GM23248 (cell line): ENCODE data around the gene GAK. TPM values are rescaled to one million over a fixed set of nuclear protein-coding genes. Genes with fewer than 3 reads are reported as not detected.

Experiments used
- DNase-seq: peaks from one replicate; pipeline ENCODE4 v3.0.0-alpha.2; 2015
- H2AFZ ChIP-seq: fragments of 200-600 bp; sonication (generic); 2 replicates; pipeline ENCODE4 v1.6.1; 2016; ENCODE audit warnings: antibody characterized with exemption
- H3F3A ChIP-seq: fragments of 200-600 bp; sonication (generic); 2 replicates; pipeline ENCODE4 v1.6.1; 2016; ENCODE audit warnings: mild to moderate bottlenecking, antibody characterized with exemption, mixed run types; ENCODE audit not compliant: insufficient read depth
- H3K27ac ChIP-seq: fragments of 200-600 bp; sonication (generic); 2 replicates; pipeline ENCODE4 v1.5.1; 2016; ENCODE audit warnings: mild to moderate bottlenecking
- H3K27me3 ChIP-seq: fragments of 200-600 bp; sonication (generic); replicated peaks from 2 replicates; pipeline ENCODE4 v1.6.1; 2016; ENCODE audit warnings: mild to moderate bottlenecking; ENCODE audit not compliant: insufficient read depth
- H3K36me3 ChIP-seq: fragments of 200-600 bp; sonication (generic); 2 replicates; pipeline ENCODE4 v1.6.1; 2016; ENCODE audit warnings: low read depth, mild to moderate bottlenecking
- H3K4me1 ChIP-seq: fragments of 200-600 bp; sonication (generic); 2 replicates; pipeline ENCODE4 v1.6.1; 2016; ENCODE audit warnings: mild to moderate bottlenecking; ENCODE audit not compliant: insufficient read depth
- H3K4me2 ChIP-seq: fragments of 200-600 bp; sonication (generic); one replicate; pipeline ENCODE4 v1.6.1; 2016; ENCODE audit warnings: mild to moderate bottlenecking; ENCODE audit not compliant: unreplicated experiment
- H3K4me3 ChIP-seq: fragments of 200-600 bp; sonication (generic); 2 replicates; pipeline ENCODE4 v1.5.1; 2016; ENCODE audit warnings: mild to moderate bottlenecking
- H3K79me2 ChIP-seq: fragments of 200-600 bp; sonication (generic); 2 replicates; pipeline ENCODE4 v1.6.1; 2016; ENCODE audit warnings: mild to moderate bottlenecking; ENCODE audit not compliant: insufficient read depth
- H3K9ac ChIP-seq: fragments of 200-600 bp; sonication (generic); 2 replicates; pipeline ENCODE4 v1.6.1; 2016; ENCODE audit warnings: mild to moderate bottlenecking
- H3K9me2 ChIP-seq: fragments of 200-600 bp; sonication (generic); 2 replicates; pipeline ENCODE4 v1.6.1; 2016; ENCODE audit warnings: mixed run types, mild to moderate bottlenecking, moderate library complexity; ENCODE audit not compliant: insufficient read depth
- H3K9me3 ChIP-seq: fragments of 200-600 bp; sonication (generic); one replicate; pipeline ENCODE4 v1.6.1; 2017; ENCODE audit warnings: low read depth
- H4K20me1 ChIP-seq: fragments of 200-600 bp; sonication (generic); 2 replicates; pipeline ENCODE4 v1.6.0; 2016; ENCODE audit not compliant: insufficient read depth
- EZH2 ChIP-seq: fragments of 200-600 bp; sonication (generic); IDR thresholded peaks from 2 replicates; pipeline ENCODE4 v1.6.1; 2018; ENCODE audit warnings: antibody characterized with exemption, mild to moderate bottlenecking; ENCODE audit not compliant: insufficient read depth, poor library complexity, severe bottlenecking
- EZH2phosphoT487 ChIP-seq: fragments of 200-600 bp; sonication (generic); IDR thresholded peaks from 2 replicates; pipeline ENCODE4 v1.6.1; 2018; ENCODE audit warnings: antibody characterized with exemption, moderate library complexity, mild to moderate bottlenecking, low read depth; ENCODE audit not compliant: insufficient read depth
- WGBS, 2 experiments: methylation state at CpG; one replicate each; pipeline ENCODE4 v1.1.6; 2015 to 2017; ENCODE audit warnings: low lambda C conversion rate in 2 of 2, low coverage in 1 of 2; ENCODE audit errors: missing lambda C conversion rate in 2 of 2; 5-methylcytosine and 5-hydroxymethylcytosine counted together
- in situ Hi-C: fragments of 300-500 bp; cut with MboI; formaldehyde crosslinking; loops from 2 replicates; pipeline ENCODE4 v1.15.0; 2020
- polyA plus RNA-seq: library from polyadenylated mRNA; unstranded; fragments of >200 nt; fragmentation: Nextera tagmentation; extraction: Ambion mirVana; gene quantifications from 2 replicates; pipeline ENCODE4 v1.2.1, GENCODE V29; 2016
- total RNA-seq: library from RNA; depleted of rRNA; stranded (reverse); fragments of >200 nt; shearing (Covaris generic); gene quantifications from 2 replicates; pipeline ENCODE4 v1.2.3, GENCODE V29; 2014

Gene GAK
- total and polyA plus RNA-seq, 2 experiments from 2014 or later = 41.1 to 86.7 TPM

DNA sequence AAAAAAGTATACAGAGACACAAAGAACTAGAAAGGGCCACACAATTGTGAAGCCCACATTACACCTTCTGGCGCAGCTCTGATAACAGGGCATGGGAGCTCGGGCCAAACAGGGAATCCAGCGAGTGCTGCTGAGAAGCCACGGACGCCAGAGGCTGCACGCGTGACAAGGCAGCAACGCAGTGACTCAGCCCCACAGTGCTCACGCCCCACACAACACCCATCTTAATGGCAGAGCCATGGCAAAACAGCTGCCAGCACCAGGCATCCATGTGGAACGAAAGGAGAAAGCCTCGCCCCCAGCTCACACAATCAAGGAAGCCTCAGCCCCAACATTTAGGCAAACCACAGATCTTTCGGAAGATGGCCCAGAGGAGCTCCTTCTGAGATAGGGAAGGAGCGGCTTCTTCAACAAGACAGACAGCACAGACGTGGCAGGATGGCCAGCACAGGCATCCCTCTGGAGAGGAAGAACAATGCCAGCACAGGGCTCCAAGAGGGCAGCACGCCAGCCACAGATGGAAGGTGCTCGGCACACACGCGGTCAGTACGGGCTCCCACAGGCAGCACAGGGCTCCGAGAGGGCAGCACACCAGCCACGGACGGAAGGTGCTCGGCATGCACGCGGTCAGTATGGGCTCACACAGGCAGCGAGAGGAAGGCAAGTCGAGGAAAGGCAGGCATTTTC lies 33.1 kb downstream of the GAK start:
- Histone ChIP-seq H2AFZ (no peak overlapping the region), H3K9me2 (no peaks in the 10 kb centered on the region), H3K4me2 (no peak overlapping the region), H3K79me2 (peaks cover 31% of the 10 kb centered on the region; the same call in 1 of the 2 replicates), H3K27me3 (no peaks in the 10 kb centered on the region), H3F3A (no peaks in the 10 kb centered on the region), H3K4me3 (no peak overlapping the region), H3K9me3 (no peaks in the 10 kb centered on the region), H3K36me3 (no peaks in the 10 kb centered on the region; the same call in 1 of the 2 replicates), H3K9ac (no peak overlapping the region), H3K27ac (no peak overlapping the region), H3K4me1 (no peaks in the 10 kb centered on the region), H4K20me1 (no peaks in the 10 kb centered on the region)
- in situ Hi-C loops = no loop called here
- TF ChIP-seq EZH2phosphoT487 (no peak), EZH2 (no peak)
- DNase-seq = no peak
- WGBS, 2 experiments = 88 to 90% methylated on average over 27 of the region's 27 CpGs

DNA sequence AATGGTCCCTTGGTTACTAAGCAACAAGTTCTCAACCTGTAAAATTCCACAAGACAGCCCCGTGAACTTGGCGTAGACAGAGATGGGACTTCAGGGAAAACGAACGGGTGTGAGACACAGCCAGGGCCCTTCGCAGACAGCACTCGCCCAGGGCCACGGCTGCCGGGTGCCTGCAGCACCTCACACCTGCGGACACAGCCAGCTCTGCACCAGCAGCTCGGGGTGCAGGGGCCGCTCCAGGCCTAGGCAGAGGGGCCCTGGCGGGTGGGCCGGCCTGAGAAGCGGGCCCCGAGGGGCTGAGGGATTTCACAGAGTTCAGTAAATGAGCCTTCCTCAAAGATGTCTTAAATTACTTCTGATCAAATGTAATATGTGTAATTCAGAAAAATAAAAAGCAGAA lies 34.0 kb downstream of the GAK start:
- no peak for DNase-seq
- Histone ChIP-seq H3K79me2 (peaks cover 31% of the 10 kb centered on the region; the same call in 1 of the 2 replicates), H3K9ac (no peak overlapping the region), H4K20me1 (no peaks in the 10 kb centered on the region), H3K4me3 (no peak overlapping the region), H3K9me3 (no peaks in the 10 kb centered on the region), H3K4me1 (no peaks in the 10 kb centered on the region), H3K9me2 (no peaks in the 10 kb centered on the region), H3K27me3 (no peaks in the 10 kb centered on the region), H3F3A (no peaks in the 10 kb centered on the region), H2AFZ (no peak overlapping the region), H3K36me3 (no peaks in the 10 kb centered on the region; the same call in 1 of the 2 replicates), H3K4me2 (no peak overlapping the region), H3K27ac (no peak overlapping the region)
- 93 to 98% methylated on average over 15 of the region's 15 CpGs for WGBS, 2 experiments
- TF ChIP-seq EZH2 = no peak
- no peak for TF ChIP-seq EZH2phosphoT487
- in situ Hi-C loops = no loop called here

DNA sequence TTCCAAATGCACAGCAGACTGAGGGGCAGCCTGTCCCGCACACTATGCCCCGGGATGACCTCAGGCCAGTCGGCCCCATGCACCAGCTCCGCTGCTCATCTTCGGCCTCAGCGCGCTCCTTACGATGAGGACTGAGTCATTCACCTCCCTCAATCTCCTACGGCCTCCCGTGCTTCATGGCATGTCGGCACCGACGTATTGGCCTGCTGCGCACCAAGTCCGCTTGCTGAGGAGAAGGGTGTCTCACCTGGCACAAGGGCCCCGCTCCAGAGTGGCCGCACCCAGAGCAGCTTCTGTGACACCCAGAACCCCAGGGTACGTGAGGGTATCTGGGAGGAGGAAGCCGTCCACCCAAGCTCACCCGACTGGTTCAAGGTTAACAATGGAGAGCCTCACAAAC lies 35.5 kb downstream of the GAK start:
- Histone ChIP-seq H4K20me1 (no peaks in the 10 kb centered on the region), H2AFZ (no peak overlapping the region), H3K9ac (no peak overlapping the region), H3K4me2 (no peak overlapping the region), H3K79me2 (peaks cover 24% of the 10 kb centered on the region; the same call in 1 of the 2 replicates), H3K9me3 (no peaks in the 10 kb centered on the region), H3K27ac (no peak overlapping the region), H3K36me3 (no peaks in the 10 kb centered on the region; the same call in 1 of the 2 replicates), H3K4me3 (no peak overlapping the region), H3K4me1 (no peaks in the 10 kb centered on the region), H3K9me2 (no peaks in the 10 kb centered on the region), H3K27me3 (no peaks in the 10 kb centered on the region), H3F3A (no peaks in the 10 kb centered on the region)
- TF ChIP-seq EZH2 (no peak), EZH2phosphoT487 (no peak)
- no peak for DNase-seq
- in situ Hi-C loops = no loop called here
- WGBS, 2 experiments = 94 to 95% methylated on average over 20 of the region's 20 CpGs

DNA sequence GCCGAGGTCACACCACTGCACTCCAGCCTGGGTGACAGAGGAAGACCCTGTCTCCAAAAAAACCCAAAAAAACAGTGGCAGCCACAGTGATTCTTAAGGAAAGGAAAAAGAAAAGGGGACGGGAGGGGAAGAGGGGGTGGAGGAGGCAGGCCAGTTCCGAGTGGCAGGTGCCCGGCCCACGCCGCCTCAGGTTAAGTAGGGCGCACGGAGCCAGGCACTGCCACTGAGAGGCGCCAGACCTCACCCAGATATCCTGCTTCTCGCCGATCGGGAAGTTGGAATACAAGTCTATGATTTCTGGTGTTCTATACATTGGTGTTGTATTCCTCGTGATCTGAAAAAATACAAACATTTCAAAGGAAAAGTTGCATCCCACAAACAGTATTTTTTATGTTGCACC lies 35.9 kb downstream of the GAK start:
- no peak overlapping the region for H2AFZ ChIP-seq
- H3F3A ChIP-seq = no peaks in the 10 kb centered on the region
- H4K20me1 ChIP-seq = no peaks in the 10 kb centered on the region
- H3K4me2 ChIP-seq = no peak overlapping the region
- no peak for DNase-seq
- H3K4me3 ChIP-seq = no peak overlapping the region
- WGBS, 2 experiments = 94 to 96% methylated on average over 10 to 13 of the region's 13 CpGs
- in situ Hi-C loops = no loop called here
- no peaks in the 10 kb centered on the region; the same call in 1 of the 2 replicates for H3K36me3 ChIP-seq
- no peaks in the 10 kb centered on the region for H3K9me2 ChIP-seq
- H3K9ac ChIP-seq = no peak overlapping the region
- H3K9me3 ChIP-seq = no peaks in the 10 kb centered on the region
- no peak overlapping the region for H3K27ac ChIP-seq
- TF ChIP-seq EZH2 = no peak
- no peak for TF ChIP-seq EZH2phosphoT487
- peaks cover 20% of the 10 kb centered on the region; the same call in 1 of the 2 replicates for H3K79me2 ChIP-seq
- H3K27me3 ChIP-seq = no peaks in the 10 kb centered on the region
- H3K4me1 ChIP-seq = no peaks in the 10 kb centered on the region
